ENCODE measurements around the gene MLXIP. TPM values are rescaled to one million over a fixed set of nuclear protein-coding genes. Genes with fewer than 3 reads are reported as not detected.

MLXIP gene
- total and polyA plus RNA-seq, 2 experiments from 2014 or later: 6.4 to 7.4 TPM

- H3K27me3 ChIP-seq (replicated peaks; ENCODE audit: insufficient read depth): no peaks in the 10 kb centered on the region
- H3K9me3 ChIP-seq (ENCODE audit: low read depth): no peaks in the 10 kb centered on the region
- H3K4me2 ChIP-seq (ENCODE audit: unreplicated experiment): no peak overlapping the region
- H3K36me3 ChIP-seq (ENCODE audit: low read depth): no peaks in the 10 kb centered on the region
- H3K4me1 ChIP-seq (ENCODE audit: insufficient read depth): no peaks in the 10 kb centered on the region
- no peak overlapping the region for H2AFZ ChIP-seq
- H3K27ac ChIP-seq: no peak overlapping the region
- no peak for DNase-seq
- H3K9me2 ChIP-seq (ENCODE audit: insufficient read depth): no peaks in the 10 kb centered on the region
- WGBS, 2 experiments (ENCODE audit: low coverage in 1 of 2, low lambda C conversion rate in 2 of 2, missing lambda C conversion rate in 2 of 2): 60 to 63% methylated on average over 6 of the region's 6 CpGs
- no peaks in the 10 kb centered on the region for H3K79me2 ChIP-seq (ENCODE audit: insufficient read depth)
- in situ Hi-C loops (cut with MboI): no loop called here
- no peaks in the 10 kb centered on the region for H3F3A ChIP-seq (ENCODE audit: insufficient read depth)
- H3K9ac ChIP-seq: no peak overlapping the region
- H4K20me1 ChIP-seq (ENCODE audit: insufficient read depth): no peaks in the 10 kb centered on the region
- no peak overlapping the region for H3K4me3 ChIP-seq
- TF ChIP-seq EZH2phosphoT487 (IDR thresholded peaks at IDR 0.05; ENCODE audit: insufficient read depth, low read depth): no peak
- TF ChIP-seq EZH2 (IDR thresholded peaks at IDR 0.05; ENCODE audit: insufficient read depth, poor library complexity, severe bottlenecking): no peak
These were observed 64.3 kb downstream of the MLXIP start for GRCh38 chr12:122142857-122143256.

GRCh38 chr12:122144885-122145284, 66.3 kb downstream of the MLXIP start:
- Histone ChIP-seq H3K27ac (no peak overlapping the region), H3K27me3 (replicated peaks; ENCODE audit: insufficient read depth) (no peaks in the 10 kb centered on the region), H3K4me1 (ENCODE audit: insufficient read depth) (no peaks in the 10 kb centered on the region), H3K4me2 (ENCODE audit: unreplicated experiment) (no peak overlapping the region), H3K9me2 (ENCODE audit: insufficient read depth) (no peaks in the 10 kb centered on the region), H3K9me3 (ENCODE audit: low read depth) (no peaks in the 10 kb centered on the region), H2AFZ (no peak overlapping the region), H3F3A (ENCODE audit: insufficient read depth) (no peaks in the 10 kb centered on the region), H3K4me3 (no peak overlapping the region), H3K36me3 (ENCODE audit: low read depth) (no peaks in the 10 kb centered on the region), H3K79me2 (ENCODE audit: insufficient read depth) (no peaks in the 10 kb centered on the region), H4K20me1 (ENCODE audit: insufficient read depth) (no peaks in the 10 kb centered on the region), H3K9ac (no peak overlapping the region)
- no peak for DNase-seq
- no peak for TF ChIP-seq EZH2phosphoT487 (IDR thresholded peaks at IDR 0.05; ENCODE audit: insufficient read depth, low read depth)
- no peak for TF ChIP-seq EZH2 (IDR thresholded peaks at IDR 0.05; ENCODE audit: insufficient read depth, poor library complexity, severe bottlenecking)
- in situ Hi-C loops (cut with MboI): no loop called here
- 92 to 100% methylated on average over 11 to 12 of the region's 12 CpGs for WGBS, 2 experiments (ENCODE audit: low coverage in 1 of 2, low lambda C conversion rate in 2 of 2, missing lambda C conversion rate in 2 of 2)

- Histone ChIP-seq H3K4me3 (no peak overlapping the region), H3K4me1 (ENCODE audit: insufficient read depth) (no peaks in the 10 kb centered on the region), H3F3A (ENCODE audit: insufficient read depth) (no peaks in the 10 kb centered on the region), H4K20me1 (ENCODE audit: insufficient read depth) (no peaks in the 10 kb centered on the region), H3K36me3 (ENCODE audit: low read depth) (no peaks in the 10 kb centered on the region), H3K27me3 (replicated peaks; ENCODE audit: insufficient read depth) (no peaks in the 10 kb centered on the region), H3K4me2 (ENCODE audit: unreplicated experiment) (no peak overlapping the region), H3K27ac (no peak overlapping the region), H3K9me3 (ENCODE audit: low read depth) (no peaks in the 10 kb centered on the region), H3K9ac (no peak overlapping the region), H3K9me2 (ENCODE audit: insufficient read depth) (no peaks in the 10 kb centered on the region), H2AFZ (no peak overlapping the region), H3K79me2 (ENCODE audit: insufficient read depth) (no peaks in the 10 kb centered on the region)
- WGBS, 2 experiments (ENCODE audit: low coverage in 1 of 2, low lambda C conversion rate in 2 of 2, missing lambda C conversion rate in 2 of 2): 89 to 90% methylated on average over 20 to 23 of the region's 23 CpGs
- TF ChIP-seq EZH2 (IDR thresholded peaks at IDR 0.05; ENCODE audit: insufficient read depth, poor library complexity, severe bottlenecking): no peak
- no peak for TF ChIP-seq EZH2phosphoT487 (IDR thresholded peaks at IDR 0.05; ENCODE audit: insufficient read depth, low read depth)
- no peak for DNase-seq
- in situ Hi-C loops (cut with MboI): no loop called here
These were observed 67.2 kb downstream of the MLXIP start for GRCh38 chr12:122145505-122146330.

GRCh38 chr12:122147514-122148290, 69.1 kb downstream of the MLXIP start:
- H3K4me1 ChIP-seq (ENCODE audit: insufficient read depth): no peaks in the 10 kb centered on the region
- in situ Hi-C loops (cut with MboI): no loop called here
- no peaks in the 10 kb centered on the region for H3K79me2 ChIP-seq (ENCODE audit: insufficient read depth)
- H3K9ac ChIP-seq: no peak overlapping the region
- no peak overlapping the region for H2AFZ ChIP-seq
- H3K4me2 ChIP-seq (ENCODE audit: unreplicated experiment): no peak overlapping the region
- H4K20me1 ChIP-seq (ENCODE audit: insufficient read depth): no peaks in the 10 kb centered on the region
- DNase-seq: no peak
- no peaks in the 10 kb centered on the region for H3F3A ChIP-seq (ENCODE audit: insufficient read depth)
- H3K4me3 ChIP-seq: no peak overlapping the region
- TF ChIP-seq EZH2 (IDR thresholded peaks at IDR 0.05; ENCODE audit: insufficient read depth, poor library complexity, severe bottlenecking) (no peak), EZH2phosphoT487 (IDR thresholded peaks at IDR 0.05; ENCODE audit: insufficient read depth, low read depth) (no peak)
- no peaks in the 10 kb centered on the region for H3K9me3 ChIP-seq (ENCODE audit: low read depth)
- H3K27me3 ChIP-seq (replicated peaks; ENCODE audit: insufficient read depth): no peaks in the 10 kb centered on the region
- no peaks in the 10 kb centered on the region for H3K9me2 ChIP-seq (ENCODE audit: insufficient read depth)
- WGBS, 2 experiments (ENCODE audit: low coverage in 1 of 2, low lambda C conversion rate in 2 of 2, missing lambda C conversion rate in 2 of 2): 75 to 76% methylated on average over 21 of the region's 21 CpGs
- H3K36me3 ChIP-seq (ENCODE audit: low read depth): no peaks in the 10 kb centered on the region
- no peak overlapping the region for H3K27ac ChIP-seq

Data from GM23248 (cell line).